AG10803 (cell line): ENCODE measurements around the gene POR.

Source experiments
- DNase-seq: peaks from one replicate; pipeline ENCODE4 v3.0.0; 2010; ENCODE audit warnings: low read depth
- H3K4me3 ChIP-seq: 2 replicates; pipeline ENCODE4 v1.5.1; 2011; ENCODE audit warnings: mild to moderate bottlenecking, low read length, control low read depth
- TF ChIP-seq, protein P1 (sequence below): conservative IDR thresholded peaks from 2 replicates; pipeline ENCODE4 v1.5.1; 2011; ENCODE audit warnings: mild to moderate bottlenecking, low read length, control low read depth, inconsistent platforms

The POR gene

GRCh38 chr7:75985518-75986146 is 70.7 kb downstream of the POR start:
- TF ChIP-seq, protein P1, sequence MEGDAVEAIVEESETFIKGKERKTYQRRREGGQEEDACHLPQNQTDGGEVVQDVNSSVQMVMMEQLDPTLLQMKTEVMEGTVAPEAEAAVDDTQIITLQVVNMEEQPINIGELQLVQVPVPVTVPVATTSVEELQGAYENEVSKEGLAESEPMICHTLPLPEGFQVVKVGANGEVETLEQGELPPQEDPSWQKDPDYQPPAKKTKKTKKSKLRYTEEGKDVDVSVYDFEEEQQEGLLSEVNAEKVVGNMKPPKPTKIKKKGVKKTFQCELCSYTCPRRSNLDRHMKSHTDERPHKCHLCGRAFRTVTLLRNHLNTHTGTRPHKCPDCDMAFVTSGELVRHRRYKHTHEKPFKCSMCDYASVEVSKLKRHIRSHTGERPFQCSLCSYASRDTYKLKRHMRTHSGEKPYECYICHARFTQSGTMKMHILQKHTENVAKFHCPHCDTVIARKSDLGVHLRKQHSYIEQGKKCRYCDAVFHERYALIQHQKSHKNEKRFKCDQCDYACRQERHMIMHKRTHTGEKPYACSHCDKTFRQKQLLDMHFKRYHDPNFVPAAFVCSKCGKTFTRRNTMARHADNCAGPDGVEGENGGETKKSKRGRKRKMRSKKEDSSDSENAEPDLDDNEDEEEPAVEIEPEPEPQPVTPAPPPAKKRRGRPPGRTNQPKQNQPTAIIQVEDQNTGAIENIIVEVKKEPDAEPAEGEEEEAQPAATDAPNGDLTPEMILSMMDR, result no peak
- no peak overlapping the region for H3K4me3 ChIP-seq
- DNase-seq, result no peak

DNA sequence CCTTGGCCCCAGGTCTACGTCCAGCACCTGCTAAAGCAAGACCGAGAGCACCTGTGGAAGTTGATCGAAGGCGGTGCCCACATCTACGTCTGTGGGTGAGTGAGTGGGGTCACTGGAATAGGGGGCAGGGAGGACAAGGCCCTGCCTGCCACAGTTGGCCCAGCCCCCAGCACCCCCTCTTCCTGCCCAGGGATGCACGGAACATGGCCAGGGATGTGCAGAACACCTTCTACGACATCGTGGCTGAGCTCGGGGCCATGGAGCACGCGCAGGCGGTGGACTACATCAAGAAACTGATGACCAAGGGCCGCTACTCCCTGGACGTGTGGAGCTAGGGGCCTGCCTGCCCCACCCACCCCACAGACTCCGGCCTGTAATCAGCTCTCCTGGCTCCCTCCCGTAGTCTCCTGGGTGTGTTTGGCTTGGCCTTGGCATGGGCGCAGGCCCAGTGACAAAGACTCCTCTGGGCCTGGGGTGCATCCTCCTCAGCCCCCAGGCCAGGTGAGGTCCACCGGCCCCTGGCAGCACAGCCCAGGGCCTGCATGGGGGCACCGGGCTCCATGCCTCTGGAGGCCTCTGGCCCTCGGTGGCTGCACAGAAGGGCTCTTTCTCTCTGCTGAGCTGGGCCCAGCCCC is 71.3 kb downstream of the POR start:
- DNase-seq, result no peak
- no peak overlapping the region for H3K4me3 ChIP-seq
- TF ChIP-seq, protein P1, result no peak

DNA sequence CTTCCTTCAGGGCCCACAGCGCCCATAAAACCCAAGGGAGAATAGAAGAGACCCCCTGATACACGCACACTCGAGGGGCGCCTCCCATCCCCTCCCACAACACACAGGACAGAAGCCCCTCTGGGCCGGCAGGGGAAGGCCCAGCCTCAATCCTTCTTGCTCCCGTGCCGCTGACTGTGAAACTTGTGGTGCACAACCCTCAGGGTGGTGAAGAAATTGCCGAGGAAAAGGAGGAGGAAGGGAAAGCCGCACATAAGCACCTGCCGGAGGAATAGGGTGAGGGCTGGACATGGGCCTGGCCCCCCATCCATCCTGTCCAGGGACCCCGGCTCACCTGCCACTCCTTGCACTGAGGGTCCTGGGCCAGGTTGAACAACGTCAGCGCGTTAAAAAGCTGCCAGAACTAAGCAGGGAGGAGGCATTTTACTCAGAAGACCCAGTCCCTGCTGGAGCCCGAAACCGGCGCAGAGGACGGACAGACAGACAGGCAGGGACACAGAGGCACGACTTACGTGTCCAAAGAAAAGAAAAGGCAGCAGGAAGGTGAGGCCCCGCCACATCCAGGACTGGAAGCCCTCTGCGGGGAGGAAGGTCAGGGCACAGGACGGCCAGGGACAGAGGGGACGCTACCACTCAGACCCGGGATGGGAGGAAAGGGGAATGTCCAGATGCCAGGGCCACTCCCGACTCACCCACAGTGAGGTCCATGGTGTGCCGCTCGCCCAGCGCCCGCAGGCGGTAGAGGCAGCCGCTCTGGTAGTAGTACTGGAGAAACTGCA is 72.3 kb downstream of the POR start:
- no peak overlapping the region for H3K4me3 ChIP-seq
- TF ChIP-seq, protein P1, result no peak
- DNase-seq, result no peak

DNA sequence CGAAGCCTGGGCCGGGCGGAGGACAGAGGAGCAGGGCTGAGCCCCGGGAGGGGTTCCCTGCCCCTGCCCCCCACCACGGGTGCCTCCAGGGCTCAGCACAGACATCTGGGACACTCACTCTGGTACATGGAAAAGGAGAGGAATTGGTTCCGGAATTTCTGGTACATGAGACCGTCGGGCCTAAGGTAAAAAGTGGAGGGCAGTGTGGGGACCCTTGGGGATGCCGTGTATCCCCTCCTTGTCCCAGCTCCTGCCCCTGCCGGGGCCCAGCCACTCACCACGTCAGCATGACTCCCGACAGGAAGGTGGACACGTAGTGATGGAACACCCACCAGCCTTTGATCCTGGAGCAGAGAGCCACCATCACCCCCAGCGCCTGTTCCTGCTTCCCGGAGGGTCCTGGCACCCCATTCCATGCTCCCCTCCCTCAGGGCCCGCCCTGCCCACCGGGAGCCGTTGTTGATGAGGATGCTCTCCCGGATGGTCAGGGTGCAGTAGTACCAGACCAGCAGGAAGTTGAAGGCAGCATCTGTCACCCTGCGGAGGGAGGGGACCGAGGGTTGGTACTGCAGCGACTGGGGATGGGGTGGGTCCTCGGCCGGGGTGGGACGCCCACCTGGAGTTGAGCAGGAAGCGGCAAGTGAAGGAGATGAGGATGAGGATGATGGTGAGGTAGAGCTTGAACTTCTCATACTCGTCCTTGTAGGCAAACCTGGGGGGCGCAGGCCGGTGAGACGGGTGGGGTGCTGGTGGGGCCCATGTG is 73.0 kb downstream of the POR start:
- DNase-seq, result no peak
- H3K4me3 ChIP-seq, result no peak overlapping the region
- TF ChIP-seq, protein P1, result no peak

DNA sequence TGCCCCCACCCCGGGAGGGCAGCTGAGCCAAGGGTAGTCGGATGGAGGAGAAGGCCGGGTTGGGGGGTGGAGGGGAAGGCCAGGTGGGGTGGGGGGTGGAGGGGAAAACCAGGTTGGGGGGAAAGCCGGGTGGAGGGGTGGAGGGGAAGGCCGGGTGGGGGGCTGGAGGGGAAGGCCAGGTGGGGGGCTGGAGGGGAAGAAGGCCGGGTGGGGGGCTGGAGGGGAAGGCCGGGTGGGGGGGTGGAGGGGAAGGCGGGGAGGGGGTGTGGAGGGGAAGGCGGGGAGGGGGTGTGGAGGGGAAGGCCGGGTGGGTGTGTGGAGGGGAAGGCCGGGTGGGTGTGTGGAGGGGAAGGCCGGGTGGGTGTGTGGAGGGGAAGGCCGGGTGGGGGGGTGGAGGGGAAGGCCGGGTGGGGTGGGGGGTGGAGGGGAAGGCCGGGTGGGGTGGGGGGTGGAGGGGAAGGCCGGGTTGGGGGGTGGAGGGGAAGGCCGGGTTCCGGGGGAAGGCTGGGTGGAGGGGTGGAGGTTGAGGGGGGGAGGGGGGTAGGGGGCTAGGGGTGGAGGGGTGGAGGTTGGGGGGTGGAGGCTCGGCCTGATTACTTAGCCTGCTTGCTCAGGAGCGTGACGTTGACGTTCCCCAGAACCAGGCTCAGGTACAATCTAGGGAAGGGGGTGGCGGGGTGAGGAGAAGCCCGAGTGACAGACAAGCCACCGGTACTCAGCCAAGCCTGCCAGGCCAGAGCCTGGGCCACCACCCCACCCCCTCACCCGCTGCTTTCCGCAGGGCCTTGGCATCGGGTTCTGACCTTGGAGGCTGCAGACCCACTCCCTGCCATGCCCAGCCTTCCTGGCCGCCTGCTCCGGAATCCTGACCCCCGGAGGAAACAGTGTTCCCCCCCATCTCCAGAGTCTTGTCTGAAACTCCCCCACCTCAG is 73.9 kb downstream of the POR start:
- TF ChIP-seq, protein P1, result no peak
- no peak overlapping the region for H3K4me3 ChIP-seq
- DNase-seq, result no peak

DNA sequence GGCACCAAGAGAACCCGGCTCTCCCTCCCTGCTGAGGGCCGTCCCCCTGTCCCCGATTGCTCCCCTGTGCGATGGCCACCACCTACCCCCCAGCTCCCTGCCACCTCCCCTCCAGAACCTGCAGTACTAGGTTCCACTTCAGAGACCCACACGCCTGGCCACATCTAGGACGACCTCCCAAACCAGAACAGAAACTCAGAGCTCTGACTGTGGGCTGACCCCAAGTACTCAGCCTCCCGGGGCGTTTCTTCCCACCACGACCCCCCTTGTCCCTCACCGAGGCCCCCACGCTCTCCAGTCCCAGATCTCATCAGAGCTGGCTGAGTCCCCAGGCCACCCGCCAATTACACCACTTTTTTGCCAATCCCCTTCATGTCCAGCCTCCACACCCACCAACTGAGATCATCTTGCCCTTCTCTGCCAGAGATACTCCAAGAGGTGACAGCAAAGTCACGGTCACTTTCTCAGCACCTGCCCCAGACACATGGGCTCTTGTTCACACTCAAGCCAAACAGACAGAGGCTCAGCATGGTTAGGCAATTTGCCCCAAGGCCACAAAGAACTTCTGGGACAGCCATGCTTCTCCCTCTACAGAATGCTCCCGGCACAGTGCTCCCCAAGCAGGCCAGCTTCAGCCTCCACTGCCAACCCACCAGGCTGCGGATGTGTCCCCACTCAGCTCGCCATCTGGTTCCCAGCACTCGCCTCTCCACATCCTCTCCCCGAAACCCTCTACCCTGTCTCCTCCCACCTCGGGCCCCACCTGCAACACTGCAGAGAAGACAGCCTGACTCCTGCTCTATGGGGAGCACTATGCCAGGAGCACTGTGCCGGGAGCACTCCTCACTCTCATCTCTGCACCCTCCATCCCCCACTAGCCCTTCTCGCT is 74.8 kb downstream of the POR start:
- DNase-seq, result no peak
- no peak overlapping the region for H3K4me3 ChIP-seq
- TF ChIP-seq, protein P1, result no peak
